GM21786 (cell line): ENCODE measurements around the gene SLC2A5.

Source experiments
- ATAC-seq: cut with Tn5 transposase; IDR thresholded peaks from one replicate; pipeline ENCODE4 v1.9.1; 2021; ENCODE audit not compliant: unreplicated experiment

Gene SLC2A5

DNA sequence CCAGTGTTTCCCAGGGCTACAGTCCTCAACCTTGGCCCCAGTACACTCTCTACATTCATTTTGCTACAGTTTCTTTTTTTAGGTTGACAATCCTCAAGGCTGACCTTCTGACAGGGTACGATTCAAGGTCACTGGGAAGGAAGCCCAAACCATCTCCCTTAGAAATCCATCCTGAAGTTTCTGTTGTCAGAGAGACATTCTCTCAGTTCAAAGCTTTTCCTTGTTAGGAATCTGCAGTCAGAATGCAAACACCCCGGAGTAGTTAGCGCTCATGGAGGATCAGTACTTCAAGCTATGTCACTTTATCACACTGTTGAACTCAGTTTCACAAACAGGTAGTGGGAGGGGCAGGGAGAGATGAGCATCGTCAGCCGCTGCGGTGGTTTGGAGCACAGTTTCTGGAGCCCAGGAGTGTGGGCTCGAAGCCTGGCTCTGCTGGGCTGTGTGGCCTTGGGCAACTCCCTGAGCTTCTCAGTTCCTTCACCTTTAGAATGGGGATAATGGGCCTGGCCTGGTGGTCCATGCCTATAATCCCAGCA, 4.2 kb downstream of the SLC2A5 start:
- no peak for ATAC-seq

GRCh38 chr1:9062846-9063245, 6.6 kb downstream of the SLC2A5 start:
- no peak for ATAC-seq

- no peak for ATAC-seq
Observed at GRCh38 chr1:9062021-9062471, 7.4 kb downstream of the SLC2A5 start.

DNA sequence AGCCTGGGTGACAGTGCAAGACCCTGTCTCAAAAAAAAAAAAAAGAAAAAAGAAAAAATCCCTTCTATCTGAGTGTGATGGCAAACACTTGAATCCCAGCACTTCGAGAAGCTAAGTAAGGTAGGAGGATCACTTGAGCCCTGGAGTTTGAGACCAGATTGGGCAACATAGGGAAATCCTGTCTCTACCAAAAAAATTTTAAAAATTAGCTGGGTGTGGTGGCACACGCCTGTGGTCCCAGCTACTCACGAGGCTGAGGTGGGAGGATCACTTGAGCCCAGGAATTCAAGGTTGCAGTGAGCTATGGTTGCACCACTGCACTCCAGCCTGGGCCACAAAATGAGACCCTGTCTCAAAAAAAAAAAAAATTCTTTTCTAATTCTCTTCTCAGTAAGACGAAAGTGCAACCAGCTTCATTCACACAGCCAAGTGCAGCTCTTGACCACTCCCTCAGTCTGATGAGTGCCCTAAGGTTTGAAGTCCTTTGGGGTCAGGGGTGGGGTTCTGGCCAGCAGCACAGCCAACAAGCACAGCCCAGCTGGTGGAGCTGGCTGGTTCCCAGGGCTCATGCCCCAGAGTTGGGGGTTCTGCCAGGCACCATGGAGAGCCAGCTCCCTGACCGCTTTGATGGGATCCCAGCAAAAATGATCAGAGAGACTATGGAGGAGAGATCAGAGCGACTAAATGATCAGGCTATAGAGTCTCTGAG, 8.0 kb downstream of the SLC2A5 start:
- no peak for ATAC-seq

- ATAC-seq, result no peak
Observed at GRCh38 chr1:9059891-9060744, 9.3 kb downstream of the SLC2A5 start.

DNA sequence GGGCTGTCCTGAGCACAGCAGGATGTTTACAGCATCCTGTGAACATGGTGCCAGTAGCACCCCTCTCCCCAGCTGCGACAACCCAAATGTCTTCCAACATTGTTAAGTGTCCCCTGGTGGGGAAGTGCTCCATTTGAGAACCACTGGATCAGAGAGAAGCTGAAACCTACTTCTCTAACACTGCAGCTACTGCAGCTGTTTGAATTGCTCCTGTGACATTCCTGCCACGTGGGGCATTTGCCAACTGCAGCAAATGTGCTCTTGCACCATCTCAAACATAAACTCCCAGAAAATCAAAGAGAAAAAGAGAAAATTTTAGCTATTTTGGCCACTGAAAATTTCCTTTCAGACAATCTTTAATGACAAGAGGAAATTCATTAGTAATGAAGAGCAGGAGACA, 11.0 kb downstream of the SLC2A5 start:
- no peak for ATAC-seq

GRCh38 chr1:9057851-9058250, 11.6 kb downstream of the SLC2A5 start:
- no peak for ATAC-seq

- no peak for ATAC-seq
Observed at GRCh38 chr1:9052272-9053049, 17.0 kb downstream of the SLC2A5 start.

DNA sequence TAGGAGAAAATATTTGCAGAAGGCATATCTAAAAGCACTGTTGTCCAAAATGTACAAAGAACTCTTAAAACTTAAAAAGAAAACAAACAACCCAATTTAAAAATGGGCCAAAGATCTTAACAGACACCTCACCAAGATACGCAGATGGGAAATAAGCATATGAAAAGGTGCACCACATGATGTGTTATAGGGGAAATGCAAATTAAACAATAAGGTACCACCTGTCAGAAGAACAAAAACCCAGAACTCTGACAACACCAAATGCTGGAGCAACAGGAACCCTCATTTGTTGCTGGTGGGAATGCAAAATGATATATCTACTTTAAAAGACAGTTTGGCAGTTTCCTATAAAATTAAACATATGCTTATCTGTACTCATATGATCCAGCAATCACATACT, 18.1 kb downstream of the SLC2A5 start:
- ATAC-seq, result no peak

- no peak for ATAC-seq
Observed at GRCh38 chr1:9050803-9051202, 18.6 kb downstream of the SLC2A5 start.

- ATAC-seq, result no peak
Observed at GRCh38 chr1:9048551-9048950, 20.9 kb downstream of the SLC2A5 start.

DNA sequence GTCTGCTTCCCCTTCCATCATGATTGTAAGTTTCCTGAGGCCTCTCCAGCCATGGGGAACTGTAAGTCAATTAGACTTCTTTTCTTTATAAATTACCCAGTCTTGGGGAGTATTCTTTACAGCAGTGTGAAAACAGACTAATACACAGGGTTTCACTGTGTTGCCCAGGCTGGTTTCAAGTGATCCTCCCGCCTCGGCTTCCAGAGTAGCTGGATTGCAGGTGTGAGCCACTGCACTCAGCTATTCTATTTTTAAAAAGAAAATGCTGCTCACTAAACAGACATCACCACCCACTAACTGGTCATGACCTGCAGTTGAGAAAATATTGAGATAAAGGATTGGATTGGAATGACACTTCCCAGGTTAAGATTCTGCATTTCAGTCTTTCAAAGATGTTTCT, 22.4 kb downstream of the SLC2A5 start:
- ATAC-seq, result no peak

DNA sequence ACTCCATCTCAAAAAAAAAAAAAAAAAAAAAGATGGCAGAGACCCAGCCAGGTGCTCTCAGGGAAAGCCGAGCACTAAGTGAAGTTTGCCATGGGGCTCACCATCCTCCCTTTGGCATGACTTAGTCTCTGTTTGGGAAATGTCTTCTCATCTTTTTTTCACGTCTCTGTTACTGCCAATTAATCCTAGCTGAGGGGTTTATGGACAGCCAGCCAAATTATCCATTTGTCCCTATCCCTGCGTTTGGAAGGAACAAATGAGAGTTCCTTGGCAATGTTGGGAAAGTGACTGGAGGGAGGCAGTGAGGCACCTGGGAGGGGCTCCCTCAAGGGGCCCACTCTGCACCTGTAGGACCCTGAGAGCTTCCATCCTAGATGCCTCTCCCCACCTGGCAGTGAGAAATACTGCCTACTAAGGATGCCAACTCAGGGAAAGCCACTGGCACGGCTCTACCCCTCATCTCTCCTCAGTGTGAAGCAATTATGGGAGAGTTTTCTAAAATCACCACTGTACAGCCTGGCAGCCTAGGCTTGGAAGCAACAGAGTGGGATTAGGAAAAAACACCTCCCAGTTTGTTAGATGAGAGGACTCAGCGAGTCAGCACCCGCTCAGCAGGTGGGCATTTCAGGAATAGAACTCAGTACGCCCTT, 23.4 kb downstream of the SLC2A5 start:
- no peak for ATAC-seq

GRCh38 chr1:9044236-9044635, 25.2 kb downstream of the SLC2A5 start:
- ATAC-seq, result no peak

GRCh38 chr1:9042272-9042671, 27.2 kb downstream of the SLC2A5 start:
- no peak for ATAC-seq

DNA sequence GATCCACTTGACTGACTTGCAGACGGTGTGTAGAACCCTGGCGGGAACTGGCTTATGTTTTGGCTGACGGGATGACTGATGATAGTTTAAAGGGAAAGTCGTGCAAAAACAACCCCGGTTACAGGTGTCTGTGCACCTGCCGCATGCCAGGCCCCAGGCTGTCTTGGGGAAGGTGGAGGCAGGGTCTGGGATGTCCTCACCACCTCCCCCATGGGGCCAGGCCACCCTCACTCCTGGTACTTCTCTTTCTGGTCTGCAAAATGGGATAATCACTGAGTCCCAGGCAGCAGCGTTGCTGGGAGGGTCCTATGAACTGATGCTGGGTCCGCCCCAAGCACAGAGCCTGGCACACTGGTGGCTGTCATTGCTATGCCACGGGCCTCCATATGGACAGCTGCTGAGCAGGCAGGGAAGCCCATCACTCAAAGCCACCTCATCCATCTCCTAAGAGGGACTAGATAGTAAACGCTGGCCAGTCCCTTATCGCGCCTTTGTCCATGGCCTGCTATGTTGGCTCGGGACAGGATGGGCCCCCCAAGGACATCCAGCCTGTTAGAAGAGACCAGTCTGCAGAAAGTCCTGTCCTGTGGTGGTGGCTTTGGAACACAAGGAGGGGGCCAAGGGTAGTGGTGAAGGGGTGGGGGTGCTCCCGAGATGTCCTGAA, 28.2 kb downstream of the SLC2A5 start:
- ATAC-seq, result no peak

GRCh38 chr1:9040659-9041030, 28.8 kb downstream of the SLC2A5 start:
- ATAC-seq, result no peak

GRCh38 chr1:9039761-9040658, 29.4 kb downstream of the SLC2A5 start:
- no peak for ATAC-seq
